Stimulated activated CD4-positive, alpha-beta T cell treated with anti-CD3 and anti-CD28 coated beads, Interleukin-15, amount 100 ng/mL, for 1 hour (primary cell): ENCODE data around the gene NMBR.
"Not testable (repeated sequence)": the region's sequence is repeated elsewhere in the genome, so short reads cannot be mapped to it uniquely, and the experiment has no call there.

Experiments used
- DNase-seq, 2 donors: peaks; one replicate each; pipeline ENCODE4 v3.0.0-alpha.2; 2020; ENCODE audit warnings: low read depth in 1 of 2, low spot score in 1 of 2

NMBR gene

DNA sequence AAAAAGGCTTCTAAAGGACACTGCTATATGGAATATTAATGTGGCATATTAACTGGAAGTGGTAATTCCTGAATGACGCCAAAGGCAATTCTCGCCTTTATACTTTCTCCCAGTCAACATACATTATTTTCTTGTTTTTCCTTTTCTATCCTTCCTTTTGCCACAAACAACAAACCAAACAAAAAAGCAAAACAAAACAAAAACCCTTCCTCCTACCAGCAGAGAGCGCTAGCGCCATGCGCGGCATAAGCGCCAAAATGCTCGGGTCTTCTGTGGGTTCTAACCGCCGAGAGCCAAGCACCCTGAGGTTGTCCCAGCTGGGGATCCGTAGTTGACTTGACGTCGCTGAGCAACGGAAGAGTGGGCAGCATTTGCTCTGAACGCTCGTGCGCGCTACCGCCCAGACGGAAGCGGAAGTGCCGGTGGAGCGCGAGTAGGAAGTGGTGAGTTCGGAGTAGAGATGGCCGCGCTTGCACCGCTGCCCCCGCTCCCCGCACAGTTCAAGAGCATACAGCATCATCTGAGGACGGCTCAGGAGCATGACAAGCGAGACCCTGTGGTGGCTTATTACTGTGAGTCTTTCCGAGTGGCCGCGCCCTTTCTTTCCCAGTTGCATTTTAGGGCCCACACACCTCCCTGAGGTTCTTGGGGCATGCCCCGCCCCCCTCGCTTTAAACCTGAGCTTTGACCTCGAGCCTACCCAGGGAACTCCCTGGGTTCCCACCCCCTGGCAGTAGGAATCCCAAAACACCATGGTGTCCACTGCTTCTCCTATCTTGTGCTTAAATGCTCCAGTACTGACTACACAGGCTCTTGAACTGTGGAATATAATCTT lies at the start of gene NMBR, which contains the start of gene VTA1:
Gene NMBR, minus strand, starts transcription at position 295 of the 835 bp plus-strand sequence. CDS start 58,464 bp downstream, outside the sequence.
Gene VTA1, plus strand, starts transcription at position 436 of the 835 bp plus-strand sequence. Its CDS starts 25 bp downstream, at position 461.
- DNase-seq: peak; percentile 86 to 88

DNA sequence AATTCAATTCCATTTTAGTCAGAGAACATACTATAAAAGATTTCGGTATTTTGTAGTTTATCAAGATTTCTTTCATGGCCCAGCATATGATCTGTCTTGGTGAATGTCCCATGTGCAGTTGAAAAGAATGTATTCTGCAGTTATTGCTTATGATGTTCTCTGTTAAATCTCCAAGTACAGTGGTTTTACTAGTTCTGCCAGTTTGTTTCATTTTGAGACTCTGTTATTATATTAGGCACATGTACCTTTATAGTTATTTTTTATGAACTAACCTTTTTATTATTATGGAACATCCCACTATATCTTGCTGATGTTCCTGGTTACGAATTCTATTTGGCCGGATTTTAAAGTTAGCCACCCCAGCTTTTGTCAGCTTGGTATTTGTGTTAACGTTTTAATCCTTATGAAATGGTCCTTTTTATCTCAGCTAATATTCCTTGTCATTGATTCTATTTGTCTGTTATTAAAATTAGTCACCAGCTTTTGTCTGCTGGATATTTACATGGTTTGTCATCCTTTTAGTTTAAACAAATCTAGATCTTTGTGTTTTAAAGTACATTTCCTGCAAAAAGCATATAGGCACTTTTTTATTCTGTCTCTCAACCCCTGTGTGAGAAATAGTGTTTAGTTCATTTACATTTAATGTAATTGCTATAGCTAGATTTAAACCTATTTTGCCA lies 49.1 kb upstream of the NMBR start:
- DNase-seq: no peak

DNA sequence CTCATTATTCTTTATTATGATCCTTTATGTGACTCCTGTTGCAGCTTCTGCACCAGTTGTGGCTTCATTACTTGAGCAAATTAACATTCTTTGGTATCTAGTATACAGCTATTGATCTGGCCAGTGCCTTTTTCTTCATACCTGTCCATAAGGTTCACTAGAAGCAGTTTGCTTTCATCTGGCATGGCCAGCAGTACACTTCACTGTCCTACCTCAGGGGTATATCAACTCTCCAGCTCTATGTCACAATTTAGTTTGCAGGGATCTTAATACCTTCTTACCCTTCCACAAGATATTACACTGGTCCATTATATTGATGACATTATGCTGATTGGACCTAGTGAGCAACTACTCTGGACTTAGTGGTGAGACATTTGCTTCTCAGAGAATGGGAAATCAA lies 46.7 kb upstream of the NMBR start:
- DNase-seq: no peak

DNA sequence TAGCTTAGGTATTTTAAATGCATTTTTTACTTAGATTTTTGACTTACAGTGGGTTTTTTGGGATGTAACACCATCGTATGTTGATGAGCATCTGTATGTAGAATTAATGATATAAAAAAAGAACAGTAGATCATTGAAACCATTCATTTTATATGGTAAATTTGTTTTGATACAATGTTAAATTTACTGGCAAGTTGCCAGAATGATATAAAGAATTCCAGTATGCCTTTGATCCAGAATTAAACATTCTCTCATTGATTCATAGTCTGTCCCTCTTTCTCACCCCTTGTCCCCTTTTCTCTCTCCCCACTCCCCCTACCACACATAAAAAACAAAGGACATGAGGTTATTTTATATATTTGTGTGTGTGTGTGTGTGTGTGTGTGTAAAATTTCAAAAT lies 45.4 kb upstream of the NMBR start:
- no peak for DNase-seq

DNA sequence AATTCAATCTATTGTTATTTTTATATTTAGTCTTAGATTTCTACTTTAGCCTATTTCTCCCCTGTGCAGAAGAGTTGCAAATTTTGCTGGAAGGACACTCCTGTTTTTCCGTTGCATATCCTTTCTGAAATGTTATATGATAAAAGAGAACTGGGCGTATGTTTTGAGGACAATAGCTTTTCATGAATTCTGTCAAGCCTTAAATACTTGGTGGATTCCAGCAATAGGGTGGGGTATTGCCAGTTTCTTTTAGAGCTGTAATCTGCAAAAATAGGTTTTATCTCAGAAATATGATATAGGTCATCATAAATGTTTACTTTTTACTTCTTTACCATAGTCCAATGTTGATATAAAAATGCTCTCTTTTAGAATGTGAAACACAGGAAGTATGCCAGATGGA lies 42.1 kb upstream of the NMBR start:
- DNase-seq: no peak

DNA sequence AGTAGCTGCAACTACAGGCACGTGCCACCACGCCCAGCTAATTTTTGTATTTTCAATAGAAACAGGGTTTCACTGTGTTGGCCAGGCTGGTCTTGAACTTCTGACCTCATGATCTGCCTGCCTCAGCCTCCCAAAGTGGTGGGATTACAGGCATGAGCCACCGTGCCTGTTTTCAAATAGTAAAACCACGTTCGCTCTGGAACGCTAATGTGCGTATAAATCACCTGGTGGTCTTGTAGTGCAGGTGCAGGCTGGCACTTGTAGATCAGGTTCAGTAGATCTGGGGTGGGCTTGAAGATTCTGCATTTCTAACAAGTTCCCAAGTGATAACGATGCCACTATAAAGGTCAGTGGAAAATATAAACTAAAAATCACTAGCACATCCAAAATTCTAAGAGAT lies 41.4 kb upstream of the NMBR start:
- DNase-seq: not testable (repeated sequence)

DNA sequence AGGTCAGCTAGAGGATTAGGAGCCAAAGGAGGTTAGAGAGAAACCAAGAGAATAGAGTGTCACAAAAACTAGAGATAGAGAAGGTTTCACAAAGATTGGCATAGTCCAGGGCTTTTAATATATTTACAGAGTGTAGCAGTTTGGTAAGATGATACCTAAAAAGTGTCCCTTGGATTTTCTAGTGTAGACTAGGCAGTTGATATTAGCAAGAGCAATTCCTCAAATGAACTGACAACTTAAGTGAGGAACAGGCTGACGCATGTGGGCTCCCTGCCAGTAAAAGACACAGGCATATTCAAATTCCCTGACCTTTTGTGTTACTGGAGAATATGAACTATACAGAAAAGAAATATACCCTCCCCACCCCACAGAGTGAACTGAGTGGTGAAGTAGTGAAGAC lies 40.3 kb upstream of the NMBR start:
- DNase-seq: no peak

DNA sequence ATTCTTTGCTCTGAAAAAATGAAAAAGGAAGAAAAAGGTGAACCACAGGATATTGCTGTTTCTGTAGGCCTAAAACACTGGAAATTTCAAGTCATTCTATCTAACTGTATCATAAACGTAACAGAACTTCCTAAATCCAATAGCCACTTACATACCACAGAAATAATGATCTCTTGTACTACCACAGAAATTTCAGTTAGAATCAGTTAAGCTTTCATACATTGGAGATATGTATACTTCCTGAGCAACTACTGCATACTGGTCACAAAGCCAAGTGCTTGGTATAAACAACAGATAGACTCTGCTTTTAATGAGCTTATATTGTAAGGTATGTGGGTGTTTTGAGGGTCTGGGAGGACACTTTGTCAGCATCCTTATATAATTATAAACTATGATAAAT lies 38.7 kb upstream of the NMBR start:
- no peak for DNase-seq

DNA sequence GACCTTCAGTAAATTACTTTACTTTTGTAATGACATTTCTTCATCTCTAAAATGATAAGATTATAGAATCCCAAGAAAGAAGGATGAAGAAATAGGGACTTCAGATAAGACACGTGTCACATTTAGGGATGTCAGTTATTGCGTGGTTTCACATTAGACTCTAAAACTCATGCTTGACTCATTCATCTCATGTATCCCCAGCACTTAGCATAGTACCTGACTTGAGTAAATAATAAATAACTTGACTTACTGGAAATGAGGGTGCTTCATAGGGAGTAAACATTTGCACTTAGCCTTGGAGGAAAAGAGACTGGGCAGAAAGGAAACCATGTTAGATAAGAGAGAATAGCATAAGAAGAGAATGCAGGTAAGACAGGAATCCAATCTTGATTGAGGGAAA lies 37.4 kb upstream of the NMBR start:
- no peak for DNase-seq

DNA sequence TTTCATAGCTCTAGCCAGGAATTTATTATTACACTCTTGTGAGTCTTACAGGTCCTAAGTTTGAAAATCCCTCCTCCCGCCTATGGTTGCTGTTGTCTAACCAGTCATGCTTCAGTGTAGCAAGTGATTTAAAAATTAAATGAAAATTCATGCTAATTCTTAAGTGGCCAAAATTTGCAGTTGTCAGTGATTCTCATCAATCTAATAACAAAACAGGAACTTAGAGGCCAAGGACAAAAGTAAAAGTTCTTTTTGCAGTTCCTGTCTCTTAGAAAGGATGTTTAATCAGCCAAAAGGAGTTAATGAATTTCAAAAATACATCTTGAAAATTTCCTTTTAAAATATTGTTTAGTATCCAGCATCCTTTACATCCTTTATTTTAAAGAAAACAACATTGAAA lies 36.4 kb upstream of the NMBR start:
- no peak for DNase-seq

DNA sequence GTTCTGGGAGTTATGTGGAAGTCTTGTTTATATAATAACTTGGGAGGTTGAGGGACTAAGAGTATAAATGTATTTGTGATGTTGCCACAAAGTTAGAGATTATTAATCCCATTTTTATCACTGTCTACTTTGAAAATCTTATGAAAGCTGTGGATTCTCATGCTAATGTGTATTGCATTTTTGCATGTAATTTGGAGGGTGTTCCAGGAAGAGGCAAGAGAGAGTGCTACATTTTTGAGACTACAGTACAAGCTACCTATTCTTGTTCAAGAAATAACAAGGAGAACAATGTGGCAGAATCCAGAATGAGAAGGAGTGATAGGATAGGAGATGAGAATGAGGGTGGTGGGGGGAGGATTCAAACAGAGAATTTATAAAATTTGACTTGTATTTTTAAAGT lies 35.1 kb upstream of the NMBR start:
- no peak for DNase-seq

DNA sequence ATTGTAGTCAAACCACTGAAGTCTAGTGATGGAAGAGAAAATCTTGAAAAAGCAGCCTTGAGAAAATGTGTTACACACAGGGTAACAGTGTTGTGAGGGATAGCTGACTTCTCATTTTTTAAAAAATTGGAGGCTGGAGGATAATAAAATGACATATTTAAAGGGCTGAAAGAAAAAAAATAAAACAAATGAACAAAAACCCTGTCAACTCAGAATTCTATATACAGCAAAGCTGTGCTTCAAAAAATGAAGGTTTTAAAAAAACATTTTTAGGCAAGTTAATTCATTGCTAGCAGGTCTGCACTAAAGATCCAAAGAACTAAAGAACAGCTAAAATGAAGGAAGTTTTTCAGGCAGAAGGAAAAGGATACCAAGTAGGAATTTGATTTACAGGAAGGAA lies 31.2 kb upstream of the NMBR start:
- no peak for DNase-seq

DNA sequence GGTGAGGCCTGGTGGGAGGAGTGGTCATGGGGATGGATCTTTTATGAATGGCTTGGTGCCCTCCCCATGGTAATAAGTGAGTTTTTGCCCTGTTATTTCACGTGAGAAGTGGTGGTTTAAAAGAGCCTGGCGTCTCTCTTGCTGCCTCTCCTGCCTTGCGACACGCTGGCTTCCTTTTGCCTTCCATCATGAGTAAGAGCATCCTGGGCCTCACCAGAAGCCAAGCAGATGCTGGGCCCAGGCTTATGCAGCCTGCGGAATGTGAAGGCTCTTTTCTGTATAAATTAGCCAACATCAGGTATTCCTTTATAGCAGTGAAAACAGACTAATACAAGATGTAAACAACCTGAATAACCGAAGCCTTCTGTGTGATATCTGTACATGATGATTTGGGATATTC lies 27.8 kb upstream of the NMBR start:
- DNase-seq: no peak

DNA sequence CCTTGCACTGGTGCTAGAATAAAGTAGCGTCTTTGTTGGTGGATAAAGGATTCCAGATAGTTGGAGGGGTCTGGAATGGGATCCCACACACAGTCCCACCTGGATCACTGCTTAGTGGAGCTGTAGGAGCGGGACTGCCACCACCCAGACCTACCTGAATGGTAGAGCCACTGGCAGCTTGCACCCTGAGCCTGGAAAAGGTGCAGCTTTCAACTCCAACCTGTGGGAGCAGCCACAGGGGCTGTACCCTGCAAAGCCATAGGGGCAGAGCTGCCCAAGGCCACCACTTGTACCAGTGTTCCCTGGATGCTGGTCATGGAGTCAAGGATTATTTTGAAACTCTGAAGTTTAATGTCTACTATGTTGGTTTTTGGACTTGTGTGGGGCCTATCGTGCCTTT lies 27.1 kb upstream of the NMBR start:
- no peak for DNase-seq

DNA sequence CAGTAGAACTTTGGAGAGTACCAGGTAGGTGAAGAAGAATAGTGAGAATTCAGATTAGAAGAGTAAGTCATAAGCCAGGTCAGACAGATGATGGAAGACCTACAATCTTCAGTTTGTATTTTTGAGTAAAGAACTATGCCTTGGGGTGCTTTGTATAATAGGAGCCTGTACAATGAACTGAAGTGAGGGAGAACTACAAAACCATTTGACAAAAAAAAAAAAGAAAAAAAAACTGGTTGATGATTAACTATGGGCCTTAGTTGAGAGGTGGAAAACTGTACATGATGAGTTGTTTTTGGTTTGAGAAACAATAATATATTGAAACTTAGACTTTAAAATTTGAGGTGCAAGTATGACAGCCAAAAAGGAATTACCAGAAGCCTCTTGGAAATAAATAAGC lies 25.8 kb upstream of the NMBR start:
- DNase-seq: no peak

DNA sequence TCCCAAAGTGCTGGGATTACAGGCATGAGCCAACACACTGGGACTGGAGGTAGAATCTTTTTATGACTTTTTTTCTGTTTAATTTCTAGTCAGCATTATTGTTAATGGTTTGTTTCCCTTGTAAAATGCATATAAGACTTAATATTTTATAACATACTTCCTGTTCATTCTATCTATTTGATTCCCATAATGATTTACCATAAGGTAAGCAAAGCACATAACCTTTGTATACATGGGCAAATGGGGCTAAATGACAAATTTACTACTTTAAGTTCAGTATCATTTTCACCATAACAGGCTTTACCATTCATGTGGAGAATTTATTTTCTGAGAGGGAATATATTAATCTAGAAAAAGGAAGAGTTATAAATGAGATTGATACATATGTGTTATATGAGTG lies 24.4 kb upstream of the NMBR start:
- no peak for DNase-seq

DNA sequence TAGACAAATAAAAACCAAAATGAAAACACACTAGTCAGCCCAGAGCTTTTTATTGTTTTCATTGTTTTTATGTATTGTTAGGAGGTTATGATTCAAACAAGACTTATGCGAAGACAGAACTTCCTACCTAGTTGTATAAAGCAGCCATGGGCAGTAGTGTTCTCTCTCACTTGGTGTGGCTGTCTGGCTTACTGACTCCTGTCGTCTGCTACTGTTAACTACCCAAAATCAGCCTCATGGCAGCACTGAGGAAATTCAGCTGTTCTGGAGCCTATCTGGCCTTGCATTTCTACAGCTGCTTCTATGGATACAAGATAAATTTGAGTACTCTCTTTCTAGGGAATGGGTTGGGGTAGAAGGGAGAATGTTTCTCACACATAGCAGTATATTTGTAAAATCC lies 20.6 kb upstream of the NMBR start:
- DNase-seq: no peak

DNA sequence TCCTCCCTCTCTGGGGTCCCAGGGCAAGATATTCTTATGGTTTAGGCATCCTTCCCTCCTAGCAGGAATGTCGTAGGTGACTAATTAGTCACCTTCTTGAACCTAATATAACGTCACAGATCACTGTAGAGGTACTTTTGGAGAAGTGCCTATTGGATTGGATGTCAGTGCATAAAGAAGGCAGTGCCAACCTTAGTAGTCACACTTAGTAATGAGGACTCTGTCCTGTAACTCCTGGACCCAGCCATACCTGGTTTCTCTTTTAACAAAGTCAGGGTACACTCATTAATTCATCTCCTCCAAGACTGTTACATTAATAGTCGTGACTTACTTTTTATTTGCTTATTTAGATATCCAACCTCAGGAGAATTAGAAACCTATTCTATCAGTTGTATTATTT lies 20.1 kb upstream of the NMBR start:
- DNase-seq: no peak

DNA sequence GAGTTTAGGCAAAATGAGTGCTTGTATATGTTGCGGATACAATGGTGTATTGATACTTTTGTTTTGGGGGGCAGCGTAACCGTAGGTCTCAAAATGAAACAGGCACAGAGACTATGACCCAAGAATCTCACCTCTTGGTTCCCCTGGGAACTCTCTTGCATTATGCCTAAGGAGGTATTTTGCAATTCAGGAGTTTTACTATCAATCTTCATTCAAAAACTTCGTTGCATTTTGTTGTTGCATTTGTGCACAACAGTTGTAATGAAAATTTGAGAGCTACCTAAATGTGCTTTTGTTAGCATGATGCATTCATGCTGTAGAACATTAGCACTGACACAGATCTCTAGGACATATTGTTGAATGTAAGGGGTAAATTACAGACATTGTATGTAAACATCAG lies 18.3 kb upstream of the NMBR start:
- DNase-seq: no peak

DNA sequence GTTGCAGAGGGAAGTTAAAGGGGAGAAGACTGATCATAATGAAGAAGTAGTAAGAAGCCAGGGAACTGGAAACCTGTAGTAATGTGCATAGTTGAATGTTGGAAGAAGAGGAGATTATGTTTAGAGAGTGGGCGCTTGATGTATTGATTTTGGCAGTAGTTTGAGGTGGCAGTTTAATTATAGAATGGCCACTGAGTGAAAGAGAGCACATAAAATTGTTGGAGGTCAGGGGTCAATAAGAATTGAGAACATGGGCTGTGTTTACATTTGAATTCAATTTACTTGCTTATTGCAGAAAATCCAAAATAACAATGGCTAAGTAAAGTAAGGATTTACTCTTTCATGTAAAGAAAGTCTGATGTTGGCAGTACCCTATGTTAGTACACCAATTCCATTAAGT lies 15.9 kb upstream of the NMBR start:
- no peak for DNase-seq

DNA sequence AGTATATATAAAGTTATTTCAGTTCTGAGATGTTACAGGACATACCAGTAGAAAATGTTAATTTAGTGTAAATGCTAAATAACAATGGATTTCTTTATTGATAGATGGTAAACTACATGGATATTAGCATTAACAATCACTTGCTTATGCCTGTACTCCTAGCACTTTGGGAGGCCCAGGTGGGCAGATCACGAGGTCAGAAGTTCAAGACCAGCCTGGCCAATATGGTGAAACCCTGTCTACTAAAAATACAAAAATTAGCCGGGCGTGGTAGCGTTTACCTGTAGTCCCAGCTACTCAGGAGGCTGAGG lies 9.8 kb upstream of the NMBR start:
- not testable (repeated sequence) for DNase-seq

DNA sequence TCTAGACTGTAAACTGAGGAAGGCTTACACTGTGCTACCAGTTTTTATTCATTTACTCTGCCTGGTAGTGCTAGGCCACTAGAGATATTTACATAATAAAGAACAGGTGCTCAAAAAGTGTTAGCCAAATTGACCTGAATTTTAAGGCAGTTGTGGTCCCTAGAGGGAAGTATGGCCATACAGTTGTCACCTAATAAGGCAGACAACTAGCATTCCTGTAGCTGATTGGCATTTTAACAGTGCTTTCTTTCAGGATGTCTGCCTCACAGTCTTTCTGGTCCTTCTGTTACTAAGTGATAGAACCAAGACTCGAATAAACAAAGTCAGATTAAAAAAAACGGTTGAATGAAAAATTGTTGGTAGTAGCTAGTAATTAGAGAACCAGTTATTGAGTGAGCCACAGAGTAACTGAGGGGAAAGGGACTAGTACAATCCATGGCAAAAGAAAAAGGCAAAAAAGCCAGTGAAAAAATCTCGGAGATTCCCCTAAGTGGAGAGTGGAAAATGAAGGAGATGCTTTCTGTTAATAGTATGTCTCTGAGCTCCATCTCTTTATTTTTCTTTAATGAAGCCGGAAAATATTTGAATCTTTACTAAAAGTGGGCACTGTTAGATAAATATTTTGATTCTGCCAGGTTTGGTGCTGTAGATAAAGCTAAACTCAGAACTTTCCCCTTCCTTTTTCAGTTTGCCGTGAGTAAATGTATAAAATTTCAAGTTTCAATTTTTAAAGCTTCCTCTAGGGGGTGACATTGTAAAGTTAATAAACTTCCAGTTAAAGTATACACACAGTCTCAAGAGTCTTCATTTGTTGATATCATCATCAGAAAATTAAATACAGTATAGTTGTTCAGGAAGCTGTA lies 9.2 kb upstream of the NMBR start:
- DNase-seq: no peak
